Left colon (tissue), 2 donors: ENCODE measurements around the gene ELFN1. TPM values are rescaled to one million over a fixed set of nuclear protein-coding genes. Genes with fewer than 3 reads are reported as not detected.

Source experiments
- ATAC-seq: fragments of 200-7000 bp; cut with Tn5 transposase; one replicate; pipeline ENCODE4 v1.9.1; 2020; ENCODE audit warnings: mild to moderate bottlenecking, moderate library complexity
- DNase-seq, 2 donors: peaks; one replicate each; pipeline ENCODE4 v3.0.0-alpha.2; 2020
- intact Hi-C, 2 donors: fragments of 100-400 bp; cut with DNase I in 1 of 2; cut with micrococcal nuclease in 1 of 2; formaldehyde crosslinking; loops; one replicate each; pipeline versions ENCODE4 v1.11.2 to v1.14.0; 2022; cut with DNase I, micrococcal nuclease
- total RNA-seq, 2 donors: library from RNA; stranded (reverse); fragmentation: NEBNext Ultra II Directional; extraction: Animal tissue kit (Norgen Biotek cat#: 25700); gene quantifications; one replicate each; pipeline ENCODE4 v1.2.1, GENCODE V29; 2021
- donor health status: DM: no; HTN: no; CAD: no.
- donor health status: DM: yes; HTN: yes; CAD: no.

ELFN1 gene
- total RNA-seq, 2 donors from 2014 or later = 0.25 to 0.46 TPM

DNA sequence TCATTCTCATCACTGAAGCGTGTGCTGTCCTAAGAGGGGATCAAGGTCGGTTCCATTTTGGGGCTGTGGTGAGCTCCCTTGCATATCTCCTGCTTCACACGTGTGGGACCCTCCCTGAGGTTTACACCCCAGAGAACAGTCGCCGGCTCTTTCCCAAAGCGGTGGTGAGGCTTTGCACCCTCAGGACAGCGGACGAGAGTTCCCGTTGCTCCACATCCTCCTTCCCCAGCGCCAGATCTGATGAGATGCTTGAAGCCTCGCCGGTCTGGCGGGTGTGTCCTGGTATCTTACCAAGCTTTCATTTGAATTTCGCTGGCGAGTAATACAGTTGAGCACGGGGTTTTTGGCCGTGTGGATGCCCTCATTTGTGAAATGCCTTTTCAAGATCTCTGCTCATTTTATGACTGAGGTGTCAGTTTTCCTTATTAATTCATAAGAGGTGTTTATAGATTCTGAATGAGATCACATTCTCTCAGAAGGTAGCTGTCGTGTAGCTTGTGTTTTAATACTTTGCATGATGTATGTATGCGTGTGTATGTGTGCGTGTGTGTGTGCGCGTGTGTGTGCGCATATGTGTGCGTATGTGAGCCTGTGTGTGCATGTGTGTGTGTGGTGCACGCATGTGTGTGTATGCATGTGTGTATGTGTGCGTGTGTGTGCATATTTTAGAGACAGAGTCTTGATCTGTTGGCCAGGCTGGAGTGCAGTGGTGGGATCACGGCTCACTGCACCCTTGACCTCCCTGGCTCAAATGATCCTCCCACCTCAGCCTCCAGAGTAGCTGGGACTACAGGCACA lies 30.7 kb downstream of the ELFN1 start:
- no peak for DNase-seq
- ATAC-seq = no peak
- intact Hi-C loops = no loop called here

DNA sequence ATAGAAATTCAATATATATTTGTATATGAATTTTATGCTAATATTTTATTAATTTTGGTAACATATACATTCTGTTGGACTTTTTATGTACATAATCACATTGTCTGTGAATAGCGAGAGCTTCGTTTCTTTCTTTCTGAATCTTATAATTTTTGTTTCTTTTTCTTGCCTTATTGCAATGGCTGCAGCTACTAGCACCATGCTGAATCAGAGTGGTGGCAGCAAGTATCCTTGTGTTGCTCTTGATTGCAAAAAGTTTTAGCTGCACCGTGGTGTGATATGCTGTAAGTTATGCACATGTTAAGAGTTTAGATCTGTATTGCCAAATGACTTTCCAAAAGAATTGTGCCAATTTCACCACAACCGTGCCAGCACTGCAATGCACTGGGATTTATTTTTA lies 32.6 kb downstream of the ELFN1 start:
- intact Hi-C loops = no loop called here
- ATAC-seq (no peak), DNase-seq (no peak)

GRCh38 chr7:1703441-1703840 lies 33.4 kb downstream of the ELFN1 start:
- intact Hi-C loops = no loop called here
- ATAC-seq = no peak
- no peak for DNase-seq

- DNase-seq (peak in 1 of 2 donors; percentile 11), ATAC-seq (no peak)
- intact Hi-C loops = no loop called here
Observed at GRCh38 chr7:1703871-1704810, 34.1 kb downstream of the ELFN1 start.

GRCh38 chr7:1704811-1705738 lies 35.0 kb downstream of the ELFN1 start:
- DNase-seq = peak in 1 of 2 donors; percentile 14

GRCh38 chr7:1705856-1706255 lies 35.8 kb downstream of the ELFN1 start:
- intact Hi-C loops = no loop called here
- DNase-seq (peak in 1 of 2 donors; percentile 3), ATAC-seq (no peak)

More at GRCh38 chr7:1704811-1705738, 35.0 kb downstream of the ELFN1 start:
- intact Hi-C loops = no loop called here
- ATAC-seq = no peak

DNA sequence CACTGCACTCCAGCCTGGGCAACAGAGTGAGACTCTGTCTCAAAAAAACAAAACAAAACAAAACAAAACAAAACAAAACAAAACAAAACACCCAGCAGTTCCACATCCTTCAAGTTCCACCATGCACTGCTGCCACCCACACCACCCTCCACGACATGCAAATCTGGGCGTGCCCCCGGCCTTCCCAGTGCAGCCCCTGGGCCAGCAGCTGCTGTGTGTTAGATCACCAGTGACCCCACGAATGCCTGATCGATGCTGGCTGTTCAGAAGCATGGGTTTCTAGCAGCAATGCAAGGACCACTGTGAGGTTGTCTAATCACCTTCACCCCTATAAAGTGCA lies 36.3 kb downstream of the ELFN1 start:
- ATAC-seq (no peak), DNase-seq (no peak)
- intact Hi-C loops = no loop called here

DNA sequence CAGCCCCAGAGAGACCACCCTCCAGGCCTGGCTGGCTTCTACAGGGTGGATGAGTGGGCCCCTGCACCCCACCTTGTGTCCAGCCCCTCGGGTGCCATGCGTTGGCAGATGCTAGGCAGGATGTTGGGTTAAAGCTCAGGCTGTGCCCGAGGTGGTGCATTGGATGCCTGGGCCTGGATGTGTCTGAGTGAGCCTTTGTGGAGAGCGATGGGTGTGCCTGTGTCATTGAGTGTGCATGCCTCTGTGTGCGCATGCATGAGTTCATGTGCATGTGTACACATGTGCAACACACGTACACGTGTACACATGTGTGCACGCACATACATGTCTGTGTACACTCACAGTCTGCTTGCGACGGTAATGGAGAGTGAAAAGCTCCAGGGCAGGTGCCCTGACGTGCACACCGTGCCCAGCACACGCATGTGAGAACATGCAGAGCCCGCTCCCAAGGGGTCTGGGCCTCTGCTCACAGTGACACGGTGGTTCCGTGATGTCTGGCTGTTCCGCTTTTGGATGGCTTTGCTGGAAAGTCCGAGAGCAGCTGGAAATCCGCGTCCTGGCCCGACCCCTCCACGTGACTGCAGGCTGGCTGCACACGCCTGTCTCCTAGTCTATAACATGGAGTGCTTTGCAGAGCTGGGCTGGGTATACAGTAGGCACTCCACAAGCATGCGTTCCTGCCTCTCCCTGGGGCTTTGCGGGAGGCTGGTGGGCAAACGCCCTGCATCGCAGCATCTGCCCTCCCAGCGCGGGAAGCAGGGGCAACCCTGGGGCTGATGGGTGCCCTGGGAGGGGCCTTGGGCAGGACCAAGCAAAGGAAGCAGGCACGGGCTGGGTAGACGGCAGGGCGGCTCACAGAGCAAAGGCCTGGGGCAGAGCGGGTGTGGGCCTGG lies 36.9 kb downstream of the ELFN1 start:
- DNase-seq = peak in 1 of 2 donors; percentile 18

DNA sequence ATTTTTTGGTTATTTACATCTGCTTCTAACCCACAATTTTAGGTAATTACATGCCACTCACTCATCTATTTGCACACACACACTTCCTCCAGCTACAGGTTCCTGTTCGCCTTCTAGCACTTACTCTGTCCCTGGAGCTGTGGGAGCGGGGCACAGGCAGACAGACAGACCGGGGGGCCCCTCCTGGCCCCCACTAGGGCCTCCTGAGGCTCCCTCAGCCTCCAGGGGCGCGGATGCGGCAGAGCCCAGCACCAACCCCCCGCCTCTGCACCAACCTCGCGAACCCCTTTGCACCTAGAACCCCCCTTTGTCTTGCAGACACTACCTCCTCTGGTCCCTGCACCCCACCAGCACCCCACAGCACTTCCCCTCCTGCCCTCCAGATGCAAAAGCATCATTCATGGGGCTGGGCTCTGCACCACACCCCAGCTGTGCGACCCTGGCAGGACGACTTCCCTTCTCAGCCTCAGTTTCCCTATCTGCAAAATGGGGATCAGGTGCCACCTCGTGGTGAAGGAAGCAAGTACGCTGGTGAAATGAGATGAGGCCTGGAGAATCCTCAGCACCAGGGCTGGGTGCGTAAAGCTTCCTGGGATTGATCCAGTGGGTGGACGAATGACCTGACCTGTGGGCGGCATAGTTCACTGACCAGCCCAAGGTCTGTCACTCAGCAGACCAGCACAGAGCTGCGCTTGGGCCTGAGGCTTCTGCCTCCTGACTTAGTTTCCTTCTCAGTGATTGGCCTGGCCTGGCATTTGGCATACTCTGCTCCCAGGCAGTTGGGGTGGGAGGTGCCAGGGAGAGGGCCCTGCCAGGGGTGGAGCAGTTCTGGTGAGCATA lies 37.9 kb downstream of the ELFN1 start:
- intact Hi-C loops = no loop called here
- ATAC-seq (no peak), DNase-seq (peak in 1 of 2 donors; percentile 5)

More for the DNA sequence above, 36.9 kb downstream of the ELFN1 start:
- ATAC-seq = no peak
- intact Hi-C loops = no loop called here

DNA sequence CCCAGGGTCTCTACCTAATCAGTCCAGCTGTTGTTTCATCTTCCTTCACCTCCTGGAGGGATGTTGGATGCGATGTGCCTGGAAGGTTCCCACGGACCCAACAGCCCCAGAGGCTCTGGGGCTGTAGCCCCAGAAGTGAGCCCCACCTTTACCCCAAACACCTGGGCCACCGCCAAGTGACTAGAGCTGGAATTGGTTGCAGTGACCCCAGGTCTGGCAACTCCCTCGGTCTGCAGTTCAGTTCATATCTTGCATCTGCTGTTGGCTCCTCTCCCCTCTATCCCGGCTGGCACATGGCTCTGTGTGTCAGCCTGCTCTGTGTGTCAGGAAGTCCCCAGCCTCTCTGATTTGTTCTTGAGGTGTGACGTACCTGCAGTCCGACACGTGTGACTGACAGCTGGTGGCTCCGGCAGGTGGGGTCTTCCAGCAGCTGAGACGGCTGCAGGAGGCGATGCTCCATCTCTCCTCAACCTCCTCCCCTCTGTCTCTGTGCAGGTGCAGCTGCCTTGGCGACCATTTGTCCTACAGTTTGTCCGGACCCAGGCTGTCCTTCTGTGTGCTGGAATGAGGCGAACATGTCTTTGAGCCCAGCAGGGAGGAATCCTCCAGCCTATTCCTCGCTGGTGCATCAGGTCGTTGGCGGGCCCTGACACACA lies 38.6 kb downstream of the ELFN1 start:
- intact Hi-C loops = no loop called here
- ATAC-seq (no peak), DNase-seq (no peak)

DNA sequence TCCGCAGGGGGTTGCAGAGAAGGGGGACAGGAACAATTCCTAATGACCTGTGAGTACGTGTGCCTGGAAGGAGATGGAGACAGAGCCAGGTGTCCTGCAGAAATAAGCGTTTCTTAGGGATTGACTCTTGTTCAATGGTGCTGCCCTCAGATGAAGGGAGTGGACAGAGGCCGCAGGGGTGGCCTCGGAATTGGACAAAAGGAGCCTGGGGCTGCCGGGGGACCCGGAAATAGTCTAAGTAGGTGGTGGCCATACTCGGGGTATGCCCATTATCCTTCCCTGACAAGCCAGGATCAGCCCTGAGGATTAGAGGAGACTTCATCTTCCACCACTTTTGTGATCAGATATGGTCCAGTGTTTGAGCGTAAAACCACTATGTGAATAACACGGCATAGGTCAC lies 39.2 kb downstream of the ELFN1 start:
- DNase-seq (no peak), ATAC-seq (no peak)
- intact Hi-C loops = no loop called here

- ATAC-seq (no peak), DNase-seq (no peak)
- intact Hi-C loops = no loop called here
Observed at GRCh38 chr7:1709900-1710299, 39.8 kb downstream of the ELFN1 start.

GRCh38 chr7:1710936-1711335 lies 40.9 kb downstream of the ELFN1 start:
- DNase-seq (no peak), ATAC-seq (no peak)
- intact Hi-C loops = no loop called here

GRCh38 chr7:1712907-1713501 lies 42.9 kb downstream of the ELFN1 start:
- no peak for ATAC-seq
- intact Hi-C loops = no loop called here

GRCh38 chr7:1713502-1714484 lies 43.7 kb downstream of the ELFN1 start:
- ATAC-seq (peak; percentile 58), DNase-seq (peak in 1 of 2 donors; percentile 14)
- intact Hi-C loops = no loop called here

More at GRCh38 chr7:1712907-1713501, 42.9 kb downstream of the ELFN1 start:
- DNase-seq = no peak
